WERI-Rb-1 (cell line): ENCODE measurements around the gene DYNC1LI1.
A peak's percentile ranks its signal among the peaks of the same experiment; 100 is the strongest.

ENCODE experiments used
- DNase-seq: peaks from one replicate; pipeline ENCODE4 v3.0.0-alpha.2; 2020
- H3K27ac ChIP-seq: fragments of 250-450 bp; sonication (Bioruptor Pico); 2 replicates; pipeline ENCODE4 v1.5.1; 2020; ENCODE audit warnings: mild to moderate bottlenecking, moderate library complexity
- H3K27me3 ChIP-seq: fragments of 250-450 bp; sonication (Bioruptor Pico); 2 replicates; pipeline ENCODE4 v1.5.1; 2021; ENCODE audit warnings: mild to moderate bottlenecking, low read depth, moderate library complexity; ENCODE audit not compliant: insufficient read depth, severe bottlenecking
- H3K36me3 ChIP-seq: fragments of 250-450 bp; sonication (Bioruptor Pico); 2 replicates; pipeline ENCODE4 v1.5.1; 2020; ENCODE audit warnings: mild to moderate bottlenecking, moderate library complexity
- H3K4me3 ChIP-seq: 2 replicates; pipeline ENCODE4 v1.5.1; 2011; ENCODE audit warnings: low read depth, mild to moderate bottlenecking, control low read depth, low read length
- H3K9me3 ChIP-seq: fragments of 250-450 bp; sonication (Bioruptor Pico); 2 replicates; pipeline ENCODE4 v1.5.1; 2021; ENCODE audit warnings: mild to moderate bottlenecking, moderate library complexity; ENCODE audit not compliant: severe bottlenecking
- TF ChIP-seq, protein P1 (sequence below): IDR thresholded peaks from 2 replicates; pipeline ENCODE4 v1.5.1; 2011; ENCODE audit warnings: low read depth, mild to moderate bottlenecking, control low read depth, inconsistent platforms, low read length

Gene DYNC1LI1

DNA sequence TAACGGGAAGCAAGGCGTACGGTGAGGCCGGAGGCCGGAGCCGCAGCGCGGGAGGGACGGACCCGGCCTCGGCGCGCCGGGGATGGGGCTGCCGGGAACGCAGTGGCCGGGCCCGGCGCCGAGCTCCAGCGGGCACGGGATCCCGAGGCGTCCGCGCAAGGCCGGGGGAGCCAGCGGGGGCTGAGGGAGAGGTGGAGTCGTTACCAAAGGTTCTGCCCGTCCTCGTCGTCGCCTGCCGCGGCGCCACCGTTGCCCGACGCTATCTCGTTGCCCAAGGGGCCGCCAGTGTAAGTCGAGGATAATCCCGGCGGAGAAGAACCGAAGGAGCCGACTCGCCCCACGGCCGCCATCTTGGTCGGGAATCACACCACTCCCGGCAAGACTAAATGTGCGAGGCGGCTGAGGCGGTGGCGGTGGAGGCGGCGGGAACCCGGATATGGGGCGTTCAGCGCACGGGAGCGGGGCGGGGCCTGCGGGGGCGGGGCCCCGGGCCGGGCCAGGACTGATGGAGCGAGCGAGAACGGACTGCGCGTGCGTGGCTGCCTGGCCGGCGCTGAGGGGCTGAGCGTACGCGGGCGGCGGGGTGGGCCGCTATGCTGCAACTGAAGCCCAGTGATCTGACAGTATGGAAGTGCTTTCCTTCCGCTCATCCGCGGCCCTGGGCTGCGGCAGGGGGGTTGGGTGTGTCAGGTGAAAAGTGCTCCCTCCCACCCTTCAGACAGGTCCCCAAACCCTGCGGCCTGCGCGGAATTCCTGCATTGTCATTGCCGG, at the start of gene DYNC1LI1:
Gene DYNC1LI1, minus strand, starts transcription at position 438 of the 771 bp plus-strand sequence. Its CDS starts 88 bp downstream, at position 350.
- no peaks in the 10 kb centered on the region for H3K27me3 ChIP-seq
- TF ChIP-seq, protein P1, sequence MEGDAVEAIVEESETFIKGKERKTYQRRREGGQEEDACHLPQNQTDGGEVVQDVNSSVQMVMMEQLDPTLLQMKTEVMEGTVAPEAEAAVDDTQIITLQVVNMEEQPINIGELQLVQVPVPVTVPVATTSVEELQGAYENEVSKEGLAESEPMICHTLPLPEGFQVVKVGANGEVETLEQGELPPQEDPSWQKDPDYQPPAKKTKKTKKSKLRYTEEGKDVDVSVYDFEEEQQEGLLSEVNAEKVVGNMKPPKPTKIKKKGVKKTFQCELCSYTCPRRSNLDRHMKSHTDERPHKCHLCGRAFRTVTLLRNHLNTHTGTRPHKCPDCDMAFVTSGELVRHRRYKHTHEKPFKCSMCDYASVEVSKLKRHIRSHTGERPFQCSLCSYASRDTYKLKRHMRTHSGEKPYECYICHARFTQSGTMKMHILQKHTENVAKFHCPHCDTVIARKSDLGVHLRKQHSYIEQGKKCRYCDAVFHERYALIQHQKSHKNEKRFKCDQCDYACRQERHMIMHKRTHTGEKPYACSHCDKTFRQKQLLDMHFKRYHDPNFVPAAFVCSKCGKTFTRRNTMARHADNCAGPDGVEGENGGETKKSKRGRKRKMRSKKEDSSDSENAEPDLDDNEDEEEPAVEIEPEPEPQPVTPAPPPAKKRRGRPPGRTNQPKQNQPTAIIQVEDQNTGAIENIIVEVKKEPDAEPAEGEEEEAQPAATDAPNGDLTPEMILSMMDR = no peak
- no peaks in the 10 kb centered on the region for H3K9me3 ChIP-seq
- peak within 1 kb of the TSS; percentile 97 for H3K27ac ChIP-seq
- peaks cover 16% of the 10 kb centered on the region for H3K36me3 ChIP-seq
- peak; percentile 97 for DNase-seq
- peak within 1 kb of the TSS; percentile 73 for H3K4me3 ChIP-seq

DNA sequence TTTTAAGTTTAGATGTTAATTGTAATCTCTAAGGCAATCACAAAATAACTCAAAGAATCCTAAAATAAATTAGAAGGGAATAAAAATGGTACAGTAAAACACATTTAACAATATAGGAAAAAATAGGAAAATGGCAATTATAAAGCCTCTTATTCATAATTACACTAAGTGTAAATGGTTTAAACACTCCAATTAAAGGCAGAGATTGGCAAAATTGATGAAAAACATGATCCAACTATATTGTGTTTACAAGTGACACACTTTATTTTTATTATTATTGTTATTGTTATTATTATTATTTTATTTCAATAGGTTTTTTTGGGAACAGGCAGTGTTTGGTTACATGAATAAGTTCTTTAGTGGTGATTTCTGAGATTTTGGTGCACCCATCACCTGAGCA, 48.7 kb upstream of the DYNC1LI1 start:
- H3K4me3 ChIP-seq = no peak overlapping the region
- no peaks in the 10 kb centered on the region for H3K27me3 ChIP-seq
- no peaks in the 10 kb centered on the region for H3K36me3 ChIP-seq
- DNase-seq = no peak
- H3K27ac ChIP-seq = no peak overlapping the region
- TF ChIP-seq, protein P1 = no peak
- peaks cover 5% of the 10 kb centered on the region for H3K9me3 ChIP-seq

DNA sequence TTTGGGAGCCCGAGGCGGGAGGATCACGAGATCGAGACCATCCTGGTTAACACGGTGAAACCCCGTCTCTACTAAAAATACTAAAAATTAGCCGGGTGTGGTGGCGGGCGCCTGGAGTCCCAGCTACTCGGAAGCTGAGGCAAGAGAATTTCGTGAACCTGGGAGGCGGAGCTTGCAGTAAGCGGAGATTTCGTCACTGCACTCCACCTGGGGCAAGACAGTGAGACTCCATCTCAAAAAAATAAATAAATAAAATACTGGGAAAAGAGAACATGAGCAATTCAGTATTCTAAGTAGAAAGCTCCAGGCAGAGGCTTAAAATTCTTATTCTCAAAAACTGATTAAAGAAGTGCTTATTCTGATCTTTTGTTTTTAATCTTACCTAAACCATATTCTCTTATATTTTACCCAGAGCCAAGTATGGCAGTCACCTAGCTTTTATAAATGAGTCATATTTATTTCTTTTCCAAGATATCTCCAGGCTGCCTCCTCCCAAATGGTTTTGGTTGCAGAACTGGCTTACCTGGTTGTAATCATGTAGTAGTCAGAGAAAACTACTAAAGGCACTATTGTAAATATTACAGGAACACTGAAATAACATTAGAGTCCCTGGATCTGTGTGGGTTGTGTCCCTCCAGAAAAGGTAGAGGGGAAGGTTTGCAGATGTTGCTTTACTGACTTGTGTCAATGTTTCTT, 45.8 kb upstream of the DYNC1LI1 start:
- Histone ChIP-seq H3K27me3 (no peaks in the 10 kb centered on the region), H3K27ac (no peak overlapping the region), H3K9me3 (peaks cover 5% of the 10 kb centered on the region), H3K4me3 (no peak overlapping the region), H3K36me3 (no peaks in the 10 kb centered on the region)
- DNase-seq = no peak
- TF ChIP-seq, protein P1 = no peak

DNA sequence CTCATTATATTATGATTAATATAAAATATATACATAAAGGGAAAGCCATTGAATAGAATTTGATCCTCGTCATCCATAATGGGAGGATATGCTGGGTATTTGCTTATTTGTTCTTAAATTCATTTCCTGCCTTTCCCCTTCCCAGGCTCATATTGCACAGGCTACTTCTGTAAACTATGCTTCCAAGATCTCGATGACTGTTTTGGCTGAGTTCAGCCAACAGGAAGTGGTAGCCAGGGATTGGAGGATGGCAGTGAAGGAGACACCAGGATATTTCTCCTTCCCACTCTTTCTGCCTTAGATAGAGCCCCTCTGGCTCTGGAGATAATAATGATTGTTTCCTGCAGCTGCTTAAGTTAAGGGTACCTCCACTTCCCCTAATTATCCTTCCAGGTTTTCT, 44.3 kb upstream of the DYNC1LI1 start:
- TF ChIP-seq, protein P1 = no peak
- H3K9me3 ChIP-seq = peaks cover 4% of the 10 kb centered on the region
- no peak overlapping the region for H3K27ac ChIP-seq
- H3K4me3 ChIP-seq = no peak overlapping the region
- H3K36me3 ChIP-seq = no peaks in the 10 kb centered on the region
- no peaks in the 10 kb centered on the region for H3K27me3 ChIP-seq
- DNase-seq = no peak

DNA sequence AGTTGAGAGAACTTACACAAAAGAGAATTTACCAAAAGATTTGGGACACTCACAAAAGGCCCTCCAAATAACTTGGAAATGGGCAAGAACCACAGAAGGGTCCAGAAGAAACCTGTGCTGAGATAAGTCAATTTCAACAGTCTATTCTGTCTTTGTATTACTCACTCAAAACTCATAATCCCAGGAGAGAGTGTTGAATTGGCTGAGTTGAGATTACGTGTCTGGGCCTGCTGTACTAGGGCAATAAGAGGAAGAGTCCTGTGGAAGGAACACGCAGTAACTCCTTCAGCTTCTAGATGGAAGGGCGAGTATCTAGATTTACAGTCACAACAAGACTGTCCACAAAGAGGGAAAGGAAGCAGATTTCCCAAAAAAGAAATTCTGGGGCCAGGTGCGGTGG, 42.5 kb upstream of the DYNC1LI1 start:
- Histone ChIP-seq H3K4me3 (no peak overlapping the region), H3K27ac (no peak overlapping the region), H3K27me3 (no peaks in the 10 kb centered on the region), H3K36me3 (no peaks in the 10 kb centered on the region), H3K9me3 (no peaks in the 10 kb centered on the region)
- TF ChIP-seq, protein P1 = no peak
- DNase-seq = no peak
